Putamen (tissue), 1 donor: ENCODE results near the gene MYO15B.

Source experiments
- DNase-seq: peaks from one replicate; pipeline ENCODE4 v3.0.0-alpha.2; 2016; ENCODE audit warnings: low spot score

The MYO15B gene

GRCh38 chr17:75639327-75639726, 51.7 kb downstream of the MYO15B start:
- no peak for DNase-seq

- DNase-seq, result no peak
Observed at GRCh38 chr17:75639771-75640555, 52.4 kb downstream of the MYO15B start.

- no peak for DNase-seq
Observed at GRCh38 chr17:75640556-75641119, 53.0 kb downstream of the MYO15B start.

GRCh38 chr17:75641343-75641742, 53.7 kb downstream of the MYO15B start:
- no peak for DNase-seq

- no peak for DNase-seq
Observed at GRCh38 chr17:75642182-75642783, 54.7 kb downstream of the MYO15B start.

- DNase-seq, result no peak
Observed at GRCh38 chr17:75642784-75643642, 55.4 kb downstream of the MYO15B start.

GRCh38 chr17:75643643-75644017, 56.0 kb downstream of the MYO15B start:
- no peak for DNase-seq

- DNase-seq, result no peak
Observed at GRCh38 chr17:75645501-75645888, 57.9 kb downstream of the MYO15B start.

GRCh38 chr17:75645889-75646637, 58.5 kb downstream of the MYO15B start:
- DNase-seq, result peak; percentile 92

GRCh38 chr17:75646638-75646992, 59.0 kb downstream of the MYO15B start:
- DNase-seq, result no peak

GRCh38 chr17:75647061-75647460, 59.5 kb downstream of the MYO15B start:
- DNase-seq, result no peak

GRCh38 chr17:75647921-75648320, 60.3 kb downstream of the MYO15B start:
- no peak for DNase-seq

GRCh38 chr17:75649687-75650086, 62.1 kb downstream of the MYO15B start:
- DNase-seq, result no peak

GRCh38 chr17:75650874-75651273, 63.3 kb downstream of the MYO15B start:
- DNase-seq, result no peak

- DNase-seq, result no peak
Observed at GRCh38 chr17:75652341-75652740, 64.7 kb downstream of the MYO15B start.

GRCh38 chr17:75652934-75653549, 65.4 kb downstream of the MYO15B start:
- DNase-seq, result no peak

GRCh38 chr17:75654176-75654575, 66.6 kb downstream of the MYO15B start:
- DNase-seq, result peak; percentile 70

GRCh38 chr17:75658237-75658636, 70.6 kb downstream of the MYO15B start:
- no peak for DNase-seq

GRCh38 chr17:75661531-75661930, 73.9 kb downstream of the MYO15B start:
- DNase-seq, result peak; percentile 90

- no peak for DNase-seq
Observed at GRCh38 chr17:75662511-75662910, 74.9 kb downstream of the MYO15B start.

GRCh38 chr17:75664099-75664549, 76.5 kb downstream of the MYO15B start:
- DNase-seq, result no peak
